ENCODE data around the gene RELL1.

The RELL1 gene

DNA sequence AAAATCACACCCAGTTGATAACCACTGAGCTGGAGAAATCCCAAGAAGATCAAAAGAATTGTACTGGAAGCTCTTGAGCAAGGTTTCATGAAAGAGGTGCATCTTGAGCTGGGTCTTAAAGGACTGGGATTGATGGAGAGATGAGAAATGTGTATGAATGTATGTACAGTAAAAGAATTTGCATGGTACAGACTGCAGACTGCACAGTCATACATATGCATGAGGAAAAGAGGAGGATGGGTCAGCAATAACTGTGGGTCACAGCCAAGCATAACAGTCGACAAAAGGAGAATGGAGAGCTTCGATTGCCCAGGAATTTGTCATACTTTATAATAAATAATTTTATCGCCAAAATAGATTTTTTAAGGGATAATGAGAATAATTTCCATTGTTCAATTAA is 4.8 kb upstream of the RELL1 start:
- ChIA-PET POLR2A (no interaction called here), CTCF (interaction anchor here (0.6 to 1.1 kb wide), 2 partner anchors 237 to 509 kb away, joined by 3 read pairs; a partner anchor contains a TSS)
- Histone ChIP-seq H3K9me3 (ENCODE audit: control insufficient read depth, insufficient read depth, low read depth, low read length) (no peaks in the 10 kb centered on the region), H3K4me1 (ENCODE audit: control insufficient read depth, insufficient read depth, low read length) (no peaks in the 10 kb centered on the region), H3K36me3 (ENCODE audit: control insufficient read depth in 2 of 2, insufficient read depth in 1 of 2, low read length in 2 of 2) (no peaks in the 10 kb centered on the region), H3K4me3 (ENCODE audit: low read depth, low read length) (no peak overlapping the region), H3K27ac (ENCODE audit: extremely low read depth, low read depth, low read length) (no peak overlapping the region)
- TF ChIP-seq ZNF621 (tag by site-specific recombination; IDR thresholded peaks at IDR 0.05) (no peak), ZNF146 (tag by site-specific recombination; IDR thresholded peaks at IDR 0.05) (no peak), ZBTB20 (tag by site-specific recombination; IDR thresholded peaks at IDR 0.05) (no peak), ZNF423 (tag by site-specific recombination; IDR thresholded peaks at IDR 0.05) (no peak), ZNF561 (tag by site-specific recombination; IDR thresholded peaks at IDR 0.05; ENCODE audit: borderline replicate concordance) (no peak), ZNF311 (tag by site-specific recombination; IDR thresholded peaks at IDR 0.05; ENCODE audit: borderline replicate concordance) (no peak), ZNF785 (tag by site-specific recombination; IDR thresholded peaks at IDR 0.05) (no peak), SP7 (tag by site-specific recombination; IDR thresholded peaks at IDR 0.05) (no peak), ZNF292 (tag by site-specific recombination; IDR thresholded peaks at IDR 0.05; ENCODE audit: borderline replicate concordance, low read depth) (no peak), GLI2 (tag by site-specific recombination; IDR thresholded peaks at IDR 0.05; ENCODE audit: borderline replicate concordance, low read depth) (no peak), ZNF175 (tag by site-specific recombination; IDR thresholded peaks at IDR 0.05) (no peak), KLF9 (tag by site-specific recombination; IDR thresholded peaks at IDR 0.05; ENCODE audit: low read depth) (no peak), ZNF664 (tag by site-specific recombination; IDR thresholded peaks at IDR 0.05) (no peak), TCF7L2 (IDR thresholded peaks at IDR 0.05; ENCODE audit: borderline replicate concordance, low read depth, low read length) (no peak)
- TF ChIP-seq, protein P1, sequence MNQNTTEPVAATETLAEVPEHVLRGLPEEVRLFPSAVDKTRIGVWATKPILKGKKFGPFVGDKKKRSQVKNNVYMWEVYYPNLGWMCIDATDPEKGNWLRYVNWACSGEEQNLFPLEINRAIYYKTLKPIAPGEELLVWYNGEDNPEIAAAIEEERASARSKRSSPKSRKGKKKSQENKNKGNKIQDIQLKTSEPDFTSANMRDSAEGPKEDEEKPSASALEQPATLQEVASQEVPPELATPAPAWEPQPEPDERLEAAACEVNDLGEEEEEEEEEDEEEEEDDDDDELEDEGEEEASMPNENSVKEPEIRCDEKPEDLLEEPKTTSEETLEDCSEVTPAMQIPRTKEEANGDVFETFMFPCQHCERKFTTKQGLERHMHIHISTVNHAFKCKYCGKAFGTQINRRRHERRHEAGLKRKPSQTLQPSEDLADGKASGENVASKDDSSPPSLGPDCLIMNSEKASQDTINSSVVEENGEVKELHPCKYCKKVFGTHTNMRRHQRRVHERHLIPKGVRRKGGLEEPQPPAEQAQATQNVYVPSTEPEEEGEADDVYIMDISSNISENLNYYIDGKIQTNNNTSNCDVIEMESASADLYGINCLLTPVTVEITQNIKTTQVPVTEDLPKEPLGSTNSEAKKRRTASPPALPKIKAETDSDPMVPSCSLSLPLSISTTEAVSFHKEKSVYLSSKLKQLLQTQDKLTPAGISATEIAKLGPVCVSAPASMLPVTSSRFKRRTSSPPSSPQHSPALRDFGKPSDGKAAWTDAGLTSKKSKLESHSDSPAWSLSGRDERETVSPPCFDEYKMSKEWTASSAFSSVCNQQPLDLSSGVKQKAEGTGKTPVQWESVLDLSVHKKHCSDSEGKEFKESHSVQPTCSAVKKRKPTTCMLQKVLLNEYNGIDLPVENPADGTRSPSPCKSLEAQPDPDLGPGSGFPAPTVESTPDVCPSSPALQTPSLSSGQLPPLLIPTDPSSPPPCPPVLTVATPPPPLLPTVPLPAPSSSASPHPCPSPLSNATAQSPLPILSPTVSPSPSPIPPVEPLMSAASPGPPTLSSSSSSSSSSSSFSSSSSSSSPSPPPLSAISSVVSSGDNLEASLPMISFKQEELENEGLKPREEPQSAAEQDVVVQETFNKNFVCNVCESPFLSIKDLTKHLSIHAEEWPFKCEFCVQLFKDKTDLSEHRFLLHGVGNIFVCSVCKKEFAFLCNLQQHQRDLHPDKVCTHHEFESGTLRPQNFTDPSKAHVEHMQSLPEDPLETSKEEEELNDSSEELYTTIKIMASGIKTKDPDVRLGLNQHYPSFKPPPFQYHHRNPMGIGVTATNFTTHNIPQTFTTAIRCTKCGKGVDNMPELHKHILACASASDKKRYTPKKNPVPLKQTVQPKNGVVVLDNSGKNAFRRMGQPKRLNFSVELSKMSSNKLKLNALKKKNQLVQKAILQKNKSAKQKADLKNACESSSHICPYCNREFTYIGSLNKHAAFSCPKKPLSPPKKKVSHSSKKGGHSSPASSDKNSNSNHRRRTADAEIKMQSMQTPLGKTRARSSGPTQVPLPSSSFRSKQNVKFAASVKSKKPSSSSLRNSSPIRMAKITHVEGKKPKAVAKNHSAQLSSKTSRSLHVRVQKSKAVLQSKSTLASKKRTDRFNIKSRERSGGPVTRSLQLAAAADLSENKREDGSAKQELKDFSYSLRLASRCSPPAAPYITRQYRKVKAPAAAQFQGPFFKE (tag by site-specific recombination; IDR thresholded peaks at IDR 0.05; ENCODE audit: borderline replicate concordance), result no peak
- TF ChIP-seq, protein P2, sequence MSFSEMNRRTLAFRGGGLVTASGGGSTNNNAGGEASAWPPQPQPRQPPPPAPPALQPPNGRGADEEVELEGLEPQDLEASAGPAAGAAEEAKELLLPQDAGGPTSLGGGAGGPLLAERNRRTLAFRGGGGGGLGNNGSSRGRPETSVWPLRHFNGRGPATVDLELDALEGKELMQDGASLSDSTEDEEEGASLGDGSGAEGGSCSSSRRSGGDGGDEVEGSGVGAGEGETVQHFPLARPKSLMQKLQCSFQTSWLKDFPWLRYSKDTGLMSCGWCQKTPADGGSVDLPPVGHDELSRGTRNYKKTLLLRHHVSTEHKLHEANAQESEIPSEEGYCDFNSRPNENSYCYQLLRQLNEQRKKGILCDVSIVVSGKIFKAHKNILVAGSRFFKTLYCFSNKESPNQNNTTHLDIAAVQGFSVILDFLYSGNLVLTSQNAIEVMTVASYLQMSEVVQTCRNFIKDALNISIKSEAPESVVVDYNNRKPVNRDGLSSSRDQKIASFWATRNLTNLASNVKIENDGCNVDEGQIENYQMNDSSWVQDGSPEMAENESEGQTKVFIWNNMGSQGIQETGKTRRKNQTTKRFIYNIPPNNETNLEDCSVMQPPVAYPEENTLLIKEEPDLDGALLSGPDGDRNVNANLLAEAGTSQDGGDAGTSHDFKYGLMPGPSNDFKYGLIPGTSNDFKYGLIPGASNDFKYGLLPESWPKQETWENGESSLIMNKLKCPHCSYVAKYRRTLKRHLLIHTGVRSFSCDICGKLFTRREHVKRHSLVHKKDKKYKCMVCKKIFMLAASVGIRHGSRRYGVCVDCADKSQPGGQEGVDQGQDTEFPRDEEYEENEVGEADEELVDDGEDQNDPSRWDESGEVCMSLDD (tag by site-specific recombination; IDR thresholded peaks at IDR 0.05), result no peak
- TF ChIP-seq, protein P3, sequence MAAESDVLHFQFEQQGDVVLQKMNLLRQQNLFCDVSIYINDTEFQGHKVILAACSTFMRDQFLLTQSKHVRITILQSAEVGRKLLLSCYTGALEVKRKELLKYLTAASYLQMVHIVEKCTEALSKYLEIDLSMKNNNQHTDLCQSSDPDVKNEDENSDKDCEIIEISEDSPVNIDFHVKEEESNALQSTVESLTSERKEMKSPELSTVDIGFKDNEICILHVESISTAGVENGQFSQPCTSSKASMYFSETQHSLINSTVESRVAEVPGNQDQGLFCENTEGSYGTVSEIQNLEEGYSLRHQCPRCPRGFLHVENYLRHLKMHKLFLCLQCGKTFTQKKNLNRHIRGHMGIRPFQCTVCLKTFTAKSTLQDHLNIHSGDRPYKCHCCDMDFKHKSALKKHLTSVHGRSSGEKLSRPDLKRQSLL (tag by site-specific recombination; IDR thresholded peaks at IDR 0.05), result no peak
